Muscle layer of duodenum (tissue), 2 donors: ENCODE data around the gene OR1K1.
"Not testable (repeated sequence)": the region's sequence is repeated elsewhere in the genome, so short reads cannot be mapped to it uniquely, and the experiment has no call there.

ENCODE experiments used
- H3K27ac ChIP-seq: one replicate; pipeline ENCODE4 v1.7.0; 2013; ENCODE audit warnings: mild to moderate bottlenecking, low read length
- H3K27me3 ChIP-seq: one replicate; pipeline ENCODE4 v1.7.0; 2013; ENCODE audit warnings: low read depth, mild to moderate bottlenecking, control low read depth, low read length
- H3K36me3 ChIP-seq, 2 donors: one replicate each; pipeline ENCODE4 v1.7.0; 2013; ENCODE audit warnings: low read length in 2 of 2, control low read depth in 1 of 2, mild to moderate bottlenecking in 1 of 2; ENCODE audit not compliant: insufficient read depth in 2 of 2, control insufficient read depth in 1 of 2
- H3K4me1 ChIP-seq, 2 donors: one replicate each; pipeline ENCODE4 v1.7.0; 2013; ENCODE audit warnings: low read length in 2 of 2, mild to moderate bottlenecking in 2 of 2, control low read depth in 1 of 2, moderate library complexity in 1 of 2; ENCODE audit not compliant: insufficient read depth in 2 of 2, control insufficient read depth in 1 of 2
- H3K4me3 ChIP-seq, 2 donors: one replicate each; pipeline ENCODE4 v1.7.0; 2013; ENCODE audit warnings: low read length in 2 of 2, low read depth in 1 of 2, mild to moderate bottlenecking in 1 of 2
- H3K9me3 ChIP-seq, 2 donors: one replicate each; pipeline ENCODE4 v1.7.0; 2013; ENCODE audit warnings: low read length in 2 of 2, control low read depth in 1 of 2, mild to moderate bottlenecking in 1 of 2; ENCODE audit not compliant: control insufficient read depth in 1 of 2
- donor health status: healthy.

OR1K1 gene

GRCh38 chr9:122789256-122790046 lies 10.5 kb upstream of the OR1K1 start:
- H3K27me3 ChIP-seq: no peaks in the 10 kb centered on the region
- H3K4me3 ChIP-seq: no peak overlapping the region
- H3K9me3 ChIP-seq: no peaks in the 10 kb centered on the region
- no peak overlapping the region for H3K27ac ChIP-seq
- no peaks in the 10 kb centered on the region for H3K4me1 ChIP-seq
- H3K36me3 ChIP-seq: no peaks in the 10 kb centered on the region

GRCh38 chr9:122791872-122792669 lies 7.9 kb upstream of the OR1K1 start:
- Histone ChIP-seq H3K4me1 (no peaks in the 10 kb centered on the region), H3K9me3 (no peaks in the 10 kb centered on the region), H3K27ac (no peak overlapping the region), H3K4me3 (no peak overlapping the region), H3K36me3 (no peaks in the 10 kb centered on the region), H3K27me3 (no peaks in the 10 kb centered on the region)

- no peaks in the 10 kb centered on the region for H3K9me3 ChIP-seq
- no peaks in the 10 kb centered on the region for H3K4me1 ChIP-seq
- H3K27me3 ChIP-seq: no peaks in the 10 kb centered on the region
- no peaks in the 10 kb centered on the region for H3K36me3 ChIP-seq
- no peak overlapping the region for H3K27ac ChIP-seq
- no peak overlapping the region for H3K4me3 ChIP-seq
Measured at GRCh38 chr9:122797316-122798063, 2.4 kb upstream of the OR1K1 start.

DNA sequence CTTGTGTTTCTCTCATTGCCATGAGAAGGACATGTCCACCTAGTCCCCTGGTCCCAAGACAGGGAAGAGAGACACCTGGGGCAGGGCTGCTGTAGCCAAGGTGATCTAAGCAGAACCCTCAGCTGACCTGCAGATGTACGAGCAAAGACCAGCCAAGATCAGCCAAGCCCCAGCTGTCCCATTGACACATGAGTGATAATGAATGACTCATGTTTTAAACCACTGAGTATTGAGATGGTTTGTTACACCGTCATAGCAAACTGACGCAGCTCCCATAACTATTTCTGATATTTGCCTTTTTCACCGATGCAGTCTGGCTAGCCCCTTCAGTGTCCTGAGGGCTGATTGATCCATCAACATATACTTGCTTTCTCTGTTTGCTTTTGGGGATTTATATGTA lies 6.7 kb downstream of the OR1K1 start:
- H3K27me3 ChIP-seq: no peaks in the 10 kb centered on the region
- no peaks in the 10 kb centered on the region for H3K4me1 ChIP-seq
- no peak overlapping the region for H3K4me3 ChIP-seq
- no peak overlapping the region for H3K27ac ChIP-seq
- no peaks in the 10 kb centered on the region for H3K9me3 ChIP-seq
- no peaks in the 10 kb centered on the region for H3K36me3 ChIP-seq

DNA sequence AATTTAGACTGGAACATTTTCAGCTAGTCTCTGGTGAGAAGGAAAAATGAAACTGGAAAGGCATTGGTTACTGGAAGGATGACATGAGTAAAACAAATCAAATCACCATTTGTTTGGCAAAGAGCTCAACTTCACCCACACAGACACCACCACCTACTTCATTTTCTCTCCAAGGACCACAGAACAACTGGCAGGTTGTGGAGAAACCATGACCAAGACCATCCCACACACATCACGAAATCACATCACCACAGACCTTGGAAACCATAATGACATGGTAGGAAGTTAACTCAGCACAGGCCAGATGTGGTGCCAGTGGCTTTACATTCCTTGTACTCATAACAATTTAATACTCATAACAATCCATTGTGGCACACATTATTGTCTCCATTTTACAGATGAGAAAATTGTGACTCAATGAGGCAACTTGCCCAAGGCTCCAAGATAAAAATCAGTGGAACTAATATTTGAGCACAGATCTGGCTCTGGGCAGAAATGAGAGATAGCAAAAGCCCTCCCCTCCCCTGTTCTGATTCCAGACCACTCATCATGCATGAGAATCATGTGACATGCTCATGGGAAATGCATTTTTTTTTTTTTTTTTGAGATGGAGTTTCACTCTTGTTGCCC lies 7.5 kb downstream of the OR1K1 start:
- Histone ChIP-seq H3K27me3 (no peaks in the 10 kb centered on the region), H3K4me3 (no peak overlapping the region), H3K36me3 (no peaks in the 10 kb centered on the region), H3K27ac (no peak overlapping the region), H3K9me3 (no peaks in the 10 kb centered on the region), H3K4me1 (no peaks in the 10 kb centered on the region)

DNA sequence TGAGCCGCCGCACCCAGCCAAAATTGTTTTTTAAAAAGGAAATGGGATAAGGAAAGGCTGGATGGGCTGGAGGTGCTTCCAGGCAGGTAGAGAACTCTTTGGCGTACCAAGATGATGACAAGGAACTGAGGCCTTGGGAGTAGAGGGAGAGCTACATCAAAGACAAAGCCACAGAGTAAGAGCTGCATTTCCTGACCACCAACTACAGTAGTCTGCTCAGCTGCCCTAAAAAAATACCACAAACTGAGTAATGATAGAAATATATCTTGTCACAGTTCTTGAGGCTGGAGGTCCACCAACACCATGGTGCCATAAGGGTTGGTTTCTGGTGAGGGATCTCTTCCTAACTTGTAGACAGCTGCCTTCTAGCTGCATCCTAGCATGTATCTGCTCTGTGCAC lies 8.2 kb downstream of the OR1K1 start:
- Histone ChIP-seq H3K27ac (no peak overlapping the region), H3K27me3 (no peaks in the 10 kb centered on the region), H3K4me3 (no peak overlapping the region), H3K9me3 (no peaks in the 10 kb centered on the region), H3K36me3 (no peaks in the 10 kb centered on the region), H3K4me1 (no peaks in the 10 kb centered on the region)

GRCh38 chr9:122809261-122809660 lies 9.3 kb downstream of the OR1K1 start:
- H3K27ac ChIP-seq, H3K9me3 ChIP-seq, H3K4me3 ChIP-seq, H3K36me3 ChIP-seq, H3K27me3 ChIP-seq, H3K4me1 ChIP-seq: not testable (repeated sequence)

- H3K4me1 ChIP-seq: no peaks in the 10 kb centered on the region
- no peaks in the 10 kb centered on the region for H3K36me3 ChIP-seq
- no peaks in the 10 kb centered on the region for H3K9me3 ChIP-seq
- no peak overlapping the region for H3K4me3 ChIP-seq
- no peak overlapping the region for H3K27ac ChIP-seq
- no peaks in the 10 kb centered on the region for H3K27me3 ChIP-seq
Measured at GRCh38 chr9:122810306-122810946, 10.5 kb downstream of the OR1K1 start.

DNA sequence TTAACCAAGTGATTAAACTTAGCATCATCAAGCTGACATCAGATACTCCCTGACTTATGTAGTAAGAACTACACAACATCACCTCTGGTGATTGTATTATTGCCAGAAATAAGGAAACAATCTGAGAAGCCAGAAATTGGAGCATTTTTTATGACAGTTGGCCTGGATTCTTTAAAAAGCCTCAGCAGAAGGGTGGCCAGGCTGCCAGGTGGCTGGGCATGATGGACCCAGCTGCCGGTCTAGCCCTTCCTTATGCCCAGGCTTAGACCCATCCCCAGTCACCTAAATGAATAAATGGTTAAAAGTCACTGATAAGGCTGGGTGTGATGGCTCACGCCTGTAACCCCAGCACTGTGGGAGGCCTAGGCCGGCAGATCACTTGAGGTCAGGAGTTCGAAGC lies 12.8 kb downstream of the OR1K1 start:
- Histone ChIP-seq H3K36me3 (peaks cover 3 to 10% of the 10 kb centered on the region in 2 donors), H3K4me1 (no peaks in the 10 kb centered on the region), H3K27ac (no peak overlapping the region), H3K9me3 (no peaks in the 10 kb centered on the region), H3K27me3 (no peaks in the 10 kb centered on the region), H3K4me3 (no peak overlapping the region)

DNA sequence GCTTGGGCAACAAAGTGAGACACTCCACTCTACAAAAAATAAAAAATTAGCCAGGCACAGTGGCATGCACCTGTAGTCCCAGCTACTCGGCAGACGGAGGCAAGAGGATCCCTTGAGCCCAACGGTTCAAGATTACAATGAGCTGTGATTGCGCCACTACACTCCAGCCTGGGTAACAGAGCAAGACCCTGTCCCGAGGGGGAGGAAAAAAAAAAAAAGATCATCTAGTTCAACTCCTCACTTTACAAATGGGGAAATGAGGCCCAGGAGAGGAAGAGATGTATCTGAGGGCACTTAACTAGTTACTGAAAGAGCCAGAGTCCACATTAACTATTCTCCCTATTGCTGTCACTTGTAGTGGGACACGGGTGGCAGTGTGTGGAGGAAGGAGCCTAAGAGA lies 14.6 kb downstream of the OR1K1 start:
- Histone ChIP-seq H3K4me3 (no peak overlapping the region), H3K27ac (no peak overlapping the region), H3K36me3 (peaks cover 4 to 13% of the 10 kb centered on the region in 2 donors), H3K9me3 (no peaks in the 10 kb centered on the region), H3K27me3 (no peaks in the 10 kb centered on the region), H3K4me1 (peaks cover 0 to 4% of the 10 kb centered on the region in 2 donors)
